HFFc6 (cell line): Measurements from ENCODE around the gene PSMB9. TPM values are rescaled to one million over a fixed set of nuclear protein-coding genes. Genes with fewer than 3 reads are reported as not detected.

Experiments used
- DNase-seq: peaks from one replicate; pipeline ENCODE4 v3.0.0-alpha.2; 2018
- H3K27ac Mint-ChIP-seq: 2 replicates; pipeline ENCODE4 v1.8.0; 2020; ENCODE audit warnings: mild to moderate bottlenecking, mixed read lengths
- H3K27me3 Mint-ChIP-seq: 2 replicates; pipeline ENCODE4 v1.8.0; 2021; ENCODE audit warnings: mild to moderate bottlenecking, moderate library complexity, mixed read lengths; ENCODE audit not compliant: insufficient read depth
- H3K36me3 Mint-ChIP-seq: 2 replicates; pipeline ENCODE4 v1.8.0; 2021; ENCODE audit warnings: low read depth, mixed read lengths
- H3K4me1 Mint-ChIP-seq: 2 replicates; pipeline ENCODE4 v1.8.0; 2020; ENCODE audit warnings: low read depth, mixed read lengths
- H3K4me3 Mint-ChIP-seq: 2 replicates; pipeline ENCODE4 v1.8.0; 2020; ENCODE audit warnings: mild to moderate bottlenecking, moderate library complexity, mixed read lengths
- H3K9me3 Mint-ChIP-seq: 2 replicates; pipeline ENCODE4 v1.8.0; 2020; ENCODE audit warnings: mild to moderate bottlenecking, mixed read lengths
- CTCF ChIP-seq: fragments of 200-600 bp; sonication (generic); IDR thresholded peaks from 2 replicates; pipeline ENCODE4 v1.5.0; 2021; ENCODE audit warnings: antibody characterized with exemption, mild to moderate bottlenecking
- total RNA-seq, 6 experiments: library from RNA; stranded (reverse); fragmentation: NEBNext Ultra II Directional; extraction: Animal tissue kit (Norgen Biotek cat#: 25700); gene quantifications; 2 replicates in 1 of 6; 3 replicates in 5 of 6; pipeline ENCODE4 v1.2.3, GENCODE V29; 2021

The PSMB9 gene
- total RNA-seq, 6 experiments from 2014 or later: 4.9 to 23.9 (median 20.9) TPM

DNA sequence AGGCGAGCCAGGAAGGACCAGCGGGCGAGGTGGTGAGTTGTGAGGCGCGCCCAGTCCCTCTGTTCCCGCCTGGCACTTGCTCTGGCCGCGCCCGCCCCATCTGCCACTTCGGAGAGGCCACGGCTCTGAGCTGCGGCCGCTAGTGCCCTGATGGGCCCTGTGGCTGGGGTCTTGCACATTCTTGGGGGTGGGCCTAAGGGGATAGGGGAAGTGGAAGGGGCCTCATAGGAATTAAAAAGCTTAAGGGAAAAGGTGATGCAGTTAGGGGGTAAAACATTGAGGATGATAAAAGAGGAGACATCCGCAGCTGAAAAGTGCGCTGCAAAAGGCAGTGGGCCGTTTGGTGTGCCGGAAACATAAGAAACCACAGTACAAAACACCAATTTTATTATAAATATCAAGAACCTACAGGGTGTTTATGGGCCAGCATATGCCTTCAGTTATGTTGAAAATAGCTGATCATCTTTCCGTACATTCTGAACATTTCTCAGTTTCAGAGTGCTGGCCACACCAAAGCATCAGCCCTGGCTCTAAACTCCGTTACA is 9.1 kb upstream of the PSMB9 start:
- H3K9me3 Mint-ChIP-seq: no peaks in the 10 kb centered on the region

GRCh38 chr6:32845384-32845884 is 8.6 kb upstream of the PSMB9 start:
- Mint-ChIP-seq H3K27me3 (peaks cover 6% of the 10 kb centered on the region), H3K4me1 (peaks cover 28% of the 10 kb centered on the region), H3K9me3 (no peaks in the 10 kb centered on the region), H3K27ac (no peak overlapping the region), H3K36me3 (peaks cover 38% of the 10 kb centered on the region), H3K4me3 (no peak overlapping the region)
- TF ChIP-seq CTCF: no peak
- DNase-seq: no peak

More for the DNA sequence above, 9.1 kb upstream of the PSMB9 start:
- H3K4me1 Mint-ChIP-seq: peaks cover 28% of the 10 kb centered on the region
- no peak; the same call in 1 of the 2 replicates for TF ChIP-seq CTCF
- peaks cover 6% of the 10 kb centered on the region for H3K27me3 Mint-ChIP-seq
- H3K27ac Mint-ChIP-seq: peak overlapping the region; percentile 98
- peak overlapping the region; percentile 99 for H3K4me3 Mint-ChIP-seq
- H3K36me3 Mint-ChIP-seq: peaks cover 38% of the 10 kb centered on the region
- no peak for DNase-seq

GRCh38 chr6:32847004-32847403 is 7.0 kb upstream of the PSMB9 start:
- no peak for TF ChIP-seq CTCF
- H3K27me3 Mint-ChIP-seq: peaks cover 6% of the 10 kb centered on the region
- H3K9me3 Mint-ChIP-seq: no peaks in the 10 kb centered on the region
- DNase-seq: no peak
- peaks cover 36% of the 10 kb centered on the region for H3K36me3 Mint-ChIP-seq
- no peak overlapping the region for H3K4me3 Mint-ChIP-seq
- H3K4me1 Mint-ChIP-seq: peaks cover 30% of the 10 kb centered on the region
- no peak overlapping the region for H3K27ac Mint-ChIP-seq

DNA sequence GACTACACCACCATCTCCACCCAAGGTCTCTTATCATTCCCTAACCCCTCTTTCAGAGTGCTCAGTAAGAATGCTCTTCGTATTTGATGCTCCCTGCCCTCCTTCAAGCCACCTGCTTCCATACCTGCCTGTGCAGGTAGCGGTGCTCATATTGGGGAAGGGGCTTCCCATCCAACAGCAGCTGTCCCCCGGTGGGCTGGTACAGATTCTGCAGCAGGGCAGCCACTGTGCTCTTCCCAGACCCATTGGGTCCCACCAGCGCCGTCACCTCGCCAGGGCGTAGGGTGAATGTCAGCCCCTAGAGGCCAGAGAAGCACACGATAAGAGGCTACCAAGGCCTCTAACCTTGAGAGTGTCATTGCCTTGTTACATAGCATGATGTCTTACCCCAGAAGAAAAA is 6.2 kb upstream of the PSMB9 start:
- no peak for TF ChIP-seq CTCF
- Mint-ChIP-seq H3K9me3 (no peaks in the 10 kb centered on the region), H3K36me3 (peaks cover 33% of the 10 kb centered on the region), H3K27ac (no peak overlapping the region), H3K4me1 (peaks cover 30% of the 10 kb centered on the region), H3K27me3 (peaks cover 6% of the 10 kb centered on the region), H3K4me3 (no peak overlapping the region)
- no peak for DNase-seq

GRCh38 chr6:32849126-32849525 is 4.9 kb upstream of the PSMB9 start:
- no peak for TF ChIP-seq CTCF
- peaks cover 4% of the 10 kb centered on the region for H3K27me3 Mint-ChIP-seq
- no peak overlapping the region for H3K27ac Mint-ChIP-seq
- H3K4me3 Mint-ChIP-seq: no peak overlapping the region
- H3K4me1 Mint-ChIP-seq: peaks cover 21% of the 10 kb centered on the region
- no peaks in the 10 kb centered on the region for H3K9me3 Mint-ChIP-seq
- DNase-seq: no peak
- H3K36me3 Mint-ChIP-seq: peaks cover 33% of the 10 kb centered on the region
